ENCODE data around the gene CCNB1.
"Not testable (repeated sequence)": the region's sequence is repeated elsewhere in the genome, so short reads cannot be mapped to it uniquely, and the experiment has no call there.

CCNB1 gene

GRCh38 chr5:69187342-69187741 is 20.4 kb downstream of the CCNB1 start:
- no peak for DNase-seq

GRCh38 chr5:69188811-69189161 is 21.8 kb downstream of the CCNB1 start:
- DNase-seq: no peak

- DNase-seq: peak; percentile 95
Observed at GRCh38 chr5:69189162-69190086, 22.5 kb downstream of the CCNB1 start, which contains the start of gene CENPH. TSS of gene CENPH (plus strand) at chr5:69189583. CDS start at chr5:69189635, 52 bp downstream.

GRCh38 chr5:69202497-69202896 is 35.5 kb downstream of the CCNB1 start:
- DNase-seq: no peak

- DNase-seq: no peak
Observed at GRCh38 chr5:69206528-69207190, 39.7 kb downstream of the CCNB1 start.

GRCh38 chr5:69209602-69210001 is 42.7 kb downstream of the CCNB1 start:
- no peak for DNase-seq

- no peak for DNase-seq
Observed at GRCh38 chr5:69211200-69211599, 44.2 kb downstream of the CCNB1 start.

- DNase-seq: no peak
Observed at GRCh38 chr5:69212022-69212421, 45.1 kb downstream of the CCNB1 start.

- DNase-seq: no peak
Observed at GRCh38 chr5:69213513-69214215, 46.7 kb downstream of the CCNB1 start.

- DNase-seq: no peak
Observed at GRCh38 chr5:69217151-69217511, 50.2 kb downstream of the CCNB1 start.

GRCh38 chr5:69217548-69218526 is 50.9 kb downstream of the CCNB1 start:
- peak; percentile 97 for DNase-seq

- DNase-seq: no peak
Observed at GRCh38 chr5:69219939-69220338, 53.0 kb downstream of the CCNB1 start.

GRCh38 chr5:69220371-69220770 is 53.4 kb downstream of the CCNB1 start:
- not testable (repeated sequence) for DNase-seq

- DNase-seq: not testable (repeated sequence)
Observed at GRCh38 chr5:69220833-69221232, 53.9 kb downstream of the CCNB1 start.

GRCh38 chr5:69224520-69224919 is 57.6 kb downstream of the CCNB1 start:
- no peak for DNase-seq

- no peak for DNase-seq
Observed at GRCh38 chr5:69225860-69226259, 58.9 kb downstream of the CCNB1 start.
